ENCODE measurements around the gene DEFB128.
A peak's percentile ranks its signal among the peaks of the same experiment; 100 is the strongest.
"Not testable (repeated sequence)": the region's sequence is repeated elsewhere in the genome, so short reads cannot be mapped to it uniquely, and the experiment has no call there.

Gene DEFB128

GRCh38 chr20:189611-190010 is at the start of gene DEFB128:
Gene DEFB128, minus strand, starts transcription at chr20:189711. Its CDS starts 88 bp downstream, at chr20:189623.
- no peak for TF ChIP-seq CTCF (IDR thresholded peaks at IDR 0.05)
- no peak for TF ChIP-seq ZFX (IDR thresholded peaks at IDR 0.05; ENCODE audit: borderline replicate concordance)

GRCh38 chr20:237929-238328 is 48.4 kb upstream of the DEFB128 start:
- TF ChIP-seq CTCF (IDR thresholded peaks at IDR 0.05) (no peak), ZFX (IDR thresholded peaks at IDR 0.05; ENCODE audit: borderline replicate concordance) (no peak)
- no peak overlapping the region for H3K27ac ChIP-seq

More at GRCh38 chr20:189611-190010, at the start of gene DEFB128:
- H3K27ac ChIP-seq: no peak within 1 kb of the TSS

GRCh38 chr20:237489-237888 is 48.0 kb upstream of the DEFB128 start:
- TF ChIP-seq ZFX (IDR thresholded peaks at IDR 0.05; ENCODE audit: borderline replicate concordance) (no peak), CTCF (IDR thresholded peaks at IDR 0.05) (no peak)
- no peak overlapping the region for H3K27ac ChIP-seq

- H3K27ac ChIP-seq: no peak overlapping the region
- no peak for TF ChIP-seq ZFX (IDR thresholded peaks at IDR 0.05; ENCODE audit: borderline replicate concordance)
- TF ChIP-seq CTCF (IDR thresholded peaks at IDR 0.05): peak; percentile 42
Observed at GRCh38 chr20:235891-236290, 46.4 kb upstream of the DEFB128 start.

GRCh38 chr20:227439-228105 is 38.1 kb upstream of the DEFB128 start:
- TF ChIP-seq ZFX (IDR thresholded peaks at IDR 0.05; ENCODE audit: borderline replicate concordance) (no peak), CTCF (IDR thresholded peaks at IDR 0.05) (no peak)
- no peak overlapping the region for H3K27ac ChIP-seq

GRCh38 chr20:226958-227357 is 37.4 kb upstream of the DEFB128 start, which contains the start of gene DEFB129:
Gene DEFB129, plus strand, starts transcription at chr20:227258. Its CDS starts 31 bp downstream, at chr20:227289.
- H3K27ac ChIP-seq: no peak within 1 kb of the TSS

GRCh38 chr20:225879-226278 is 36.4 kb upstream of the DEFB128 start:
- H3K27ac ChIP-seq: not testable (repeated sequence)

More at GRCh38 chr20:226958-227357, 37.4 kb upstream of the DEFB128 start, which contains the start of gene DEFB129:
- TF ChIP-seq CTCF (IDR thresholded peaks at IDR 0.05) (no peak), ZFX (IDR thresholded peaks at IDR 0.05; ENCODE audit: borderline replicate concordance) (no peak)

All from 22Rv1 (cell line).